Stimulated activated CD4-positive, alpha-beta T cell treated with anti-CD3 and anti-CD28 coated beads, Interleukin-12 subunit alpha, Interleukin-12 subunit beta, amount 100 ng/mL, for 24 hours (primary cell): ENCODE results near the gene IQCF6.
"Not testable (repeated sequence)": the region's sequence is repeated elsewhere in the genome, so short reads cannot be mapped to it uniquely, and the experiment has no call there.

Source experiments
- DNase-seq, 2 experiments: peaks; one replicate each; pipeline ENCODE4 v3.0.0-alpha.2; 2020; ENCODE audit warnings: low read depth in 2 of 2

Gene IQCF6

DNA sequence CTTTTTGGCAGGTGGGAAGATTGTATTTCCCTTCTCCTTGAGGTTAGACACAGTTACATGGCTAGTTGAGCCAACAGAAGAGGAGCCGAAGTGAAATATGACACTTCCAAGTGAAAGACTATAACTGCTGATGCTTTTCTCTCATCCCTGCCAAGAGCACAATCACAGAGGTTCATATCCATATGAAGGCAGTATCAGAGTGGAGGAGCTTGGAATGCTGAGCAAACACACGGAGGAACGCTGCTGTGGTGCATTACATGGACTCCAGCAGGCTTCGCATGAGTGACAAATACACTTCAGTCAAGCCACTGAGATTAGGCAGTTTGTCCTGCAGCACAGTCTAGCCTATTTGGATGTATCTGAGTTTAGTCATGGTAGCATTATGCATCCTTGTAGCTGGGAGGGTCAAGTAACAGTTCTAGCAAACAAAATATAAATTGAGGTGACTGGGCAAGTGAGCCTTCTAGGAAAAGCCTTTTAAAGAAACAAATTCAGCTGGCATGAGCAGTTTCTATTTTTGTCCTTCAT is 5.4 kb downstream of the IQCF6 start:
- DNase-seq, result no peak

DNA sequence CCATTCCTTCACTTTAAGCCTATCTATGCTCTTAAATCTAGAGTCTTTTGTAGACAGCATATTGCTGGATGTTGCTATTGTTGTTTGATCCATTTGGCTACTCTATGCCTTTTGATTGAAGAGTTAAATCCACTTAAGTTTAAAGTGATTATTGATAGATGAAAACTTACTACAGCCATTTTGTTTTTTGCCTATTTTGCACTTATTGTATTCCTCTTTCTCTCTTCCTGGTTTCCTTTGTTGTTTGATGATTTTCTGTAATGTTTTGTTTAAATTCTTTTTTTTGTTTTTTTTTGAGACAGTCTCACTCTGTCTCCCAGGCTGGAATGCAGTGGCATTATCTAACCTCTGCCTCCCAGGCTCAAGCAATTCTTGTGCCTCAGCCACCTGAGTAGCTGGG is 19.8 kb downstream of the IQCF6 start:
- no peak for DNase-seq

DNA sequence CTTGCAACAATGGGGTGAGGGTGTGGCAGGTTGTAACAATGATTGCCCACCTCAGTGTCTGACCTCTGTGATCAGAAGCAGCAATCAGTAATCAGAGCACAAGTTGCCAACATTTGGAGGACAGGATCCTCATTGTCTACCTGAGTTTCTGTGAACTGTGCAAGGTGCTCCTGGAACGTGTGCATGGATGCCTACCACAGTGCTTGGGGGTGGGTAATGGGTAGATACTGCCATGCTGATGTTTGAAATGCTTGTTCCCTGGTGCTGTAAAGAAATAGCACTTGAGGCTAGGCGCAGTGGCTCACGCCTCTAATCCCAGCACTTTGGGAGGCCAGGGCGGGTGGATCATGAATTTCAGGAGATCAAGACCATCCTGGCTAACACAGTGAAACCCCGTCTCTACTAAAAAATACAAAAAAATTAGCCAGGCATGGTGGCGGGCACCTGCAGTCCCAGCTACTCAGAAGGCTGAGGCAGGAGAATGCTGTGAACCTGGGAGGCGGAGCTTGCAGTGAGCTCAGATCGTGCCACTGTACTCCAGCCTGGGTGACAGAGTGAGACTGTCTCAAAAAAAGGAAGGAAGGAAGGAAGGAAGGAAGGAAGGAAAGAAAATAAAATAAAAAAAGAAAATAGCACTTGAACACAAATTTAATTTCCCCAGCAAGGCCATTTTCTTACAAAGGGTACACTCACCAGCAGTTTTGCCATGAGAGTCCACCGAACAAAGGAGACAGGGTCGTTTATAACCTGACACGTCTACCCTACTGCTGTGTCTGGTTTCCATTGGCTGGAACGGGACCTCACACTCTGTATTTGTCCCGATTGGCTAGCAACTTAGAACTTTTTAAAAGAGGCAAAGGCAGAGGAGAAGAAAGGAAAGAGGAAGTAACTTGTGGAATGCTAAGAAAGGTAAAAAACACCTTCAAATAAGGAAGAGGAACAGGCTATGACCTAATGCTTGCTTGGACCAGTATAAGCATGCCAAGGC is 25.0 kb downstream of the IQCF6 start:
- not testable (repeated sequence) for DNase-seq

DNA sequence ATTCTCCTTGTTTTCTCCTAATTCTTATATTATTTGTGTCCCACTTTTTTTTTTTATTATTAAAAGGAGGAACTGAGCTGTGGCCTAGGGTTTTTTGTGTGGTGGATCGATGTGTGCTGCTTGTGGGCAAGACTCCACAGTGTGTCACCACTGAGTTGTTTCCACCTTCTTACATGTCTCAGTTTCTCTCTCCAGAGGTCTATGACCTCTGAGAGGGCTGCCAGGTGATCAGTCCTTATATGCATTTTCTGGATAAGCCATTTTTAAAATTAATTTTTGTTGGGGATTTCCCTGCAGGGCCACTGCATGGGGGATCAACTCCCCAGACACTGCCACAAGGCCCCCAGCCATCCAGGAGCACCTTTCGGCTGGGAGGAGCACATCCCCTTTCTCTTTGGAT is 27.8 kb downstream of the IQCF6 start:
- DNase-seq, result no peak

DNA sequence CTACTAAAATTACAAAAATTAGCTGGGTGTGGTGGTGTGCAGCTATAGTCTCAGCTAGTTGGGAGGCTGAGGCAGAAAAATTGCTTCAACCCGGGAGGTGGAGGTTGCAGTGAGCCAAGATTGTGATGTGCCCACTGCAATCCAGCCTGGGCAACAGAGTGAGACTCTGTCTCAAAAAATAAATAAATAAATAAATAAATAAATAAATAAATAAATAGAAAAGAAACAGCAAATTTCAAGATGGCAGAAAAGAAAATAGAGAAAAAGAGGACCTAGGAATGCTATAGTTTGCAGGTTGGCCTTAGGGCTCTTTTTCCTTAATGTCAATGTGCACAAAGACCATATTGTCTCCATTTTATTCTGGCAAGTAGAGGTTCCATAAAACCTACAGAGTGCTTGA is 28.2 kb downstream of the IQCF6 start:
- DNase-seq, result no peak

DNA sequence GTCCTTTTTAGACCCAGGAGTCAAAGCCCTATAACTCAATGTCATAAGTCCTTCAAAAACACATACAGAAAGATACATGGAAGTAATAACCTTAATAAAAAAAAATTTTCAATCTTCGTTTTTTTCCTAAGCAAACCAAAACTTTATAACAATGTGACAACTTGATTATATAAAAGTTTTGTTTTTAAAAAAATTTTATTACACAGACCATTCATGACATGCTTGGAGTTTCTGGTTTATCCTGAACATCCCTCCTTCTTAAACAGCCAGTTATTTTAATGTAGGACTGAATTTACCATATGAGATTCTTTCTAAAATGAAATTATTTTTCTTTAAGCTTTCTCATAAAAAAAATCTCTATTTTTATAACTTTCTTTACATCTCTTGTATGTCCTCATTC is 30.7 kb downstream of the IQCF6 start:
- no peak for DNase-seq

DNA sequence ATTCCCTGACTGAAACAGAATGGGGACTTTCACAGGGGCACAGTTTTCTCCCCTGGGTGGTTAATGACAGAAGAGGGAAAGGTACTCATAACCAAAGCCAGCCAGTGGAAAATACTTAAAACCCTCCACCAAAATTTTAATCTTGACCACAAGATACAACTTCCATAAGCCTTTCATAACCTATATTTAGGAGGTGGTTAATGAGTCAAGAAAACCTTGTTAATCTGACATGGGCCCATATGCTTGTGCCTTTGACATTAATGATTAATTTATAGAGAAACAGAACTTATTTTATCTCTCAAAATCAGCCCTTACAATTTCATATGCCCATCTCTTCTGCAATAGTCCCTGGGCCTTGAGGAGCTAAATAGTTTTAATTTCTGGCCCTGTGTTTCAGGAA is 31.2 kb downstream of the IQCF6 start:
- DNase-seq, result no peak

DNA sequence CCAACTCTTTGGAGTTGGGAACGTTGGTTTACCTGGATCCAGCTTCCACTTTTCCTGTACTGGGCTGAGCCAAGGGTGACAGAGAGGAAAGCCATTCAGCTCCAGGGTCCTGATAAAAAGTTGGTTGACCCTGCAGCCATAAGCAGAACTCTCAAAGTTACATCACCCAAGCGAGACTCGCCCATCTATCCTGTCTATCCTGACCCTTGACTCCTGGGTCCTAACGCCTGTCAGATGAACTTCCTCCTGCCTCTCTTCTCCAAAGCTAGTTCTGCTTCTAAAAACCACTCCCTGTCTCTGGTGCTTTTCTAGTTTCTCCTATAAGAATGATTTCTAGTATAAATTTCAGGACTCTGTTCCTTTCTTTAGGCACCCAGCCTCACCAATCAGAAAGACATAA is 36.1 kb downstream of the IQCF6 start:
- DNase-seq, result not testable (repeated sequence)

DNA sequence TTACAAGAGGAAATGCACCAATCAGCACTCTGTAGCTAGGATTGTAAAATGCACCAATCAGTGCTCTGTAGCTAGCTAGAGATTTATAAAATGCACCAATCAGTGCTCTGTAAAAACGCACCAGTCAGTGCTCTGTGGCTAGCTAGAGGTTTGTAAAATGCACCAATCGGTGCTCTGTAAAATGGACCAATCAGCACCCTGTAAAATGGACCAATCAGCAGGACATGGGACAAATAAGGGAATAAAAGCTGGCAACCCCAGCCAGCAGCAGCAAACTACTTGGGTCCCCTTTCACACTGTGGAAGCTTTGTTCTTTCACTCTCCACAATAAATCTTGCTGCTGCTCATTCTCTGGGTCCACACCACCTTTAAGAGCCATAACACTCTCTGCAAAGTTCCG is 36.7 kb downstream of the IQCF6 start:
- DNase-seq, result not testable (repeated sequence)

DNA sequence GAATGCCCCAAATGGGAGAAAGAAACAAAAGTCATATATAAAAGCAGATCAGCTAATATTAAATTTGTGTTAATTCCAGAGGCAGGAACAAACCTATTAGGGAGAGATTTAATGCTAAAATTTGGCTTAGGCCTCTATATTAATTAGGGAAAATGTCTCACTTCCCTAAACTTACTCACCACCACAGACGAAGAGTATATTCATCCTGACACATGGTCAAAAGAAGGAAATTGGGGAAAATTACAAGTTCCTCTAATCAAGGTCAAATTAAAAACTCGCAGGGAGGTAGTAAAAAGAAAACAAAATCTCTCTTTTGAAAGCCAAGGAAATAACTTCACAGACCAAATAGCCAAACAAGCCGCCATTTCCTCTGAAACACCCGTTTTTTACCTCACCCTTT is 39.9 kb downstream of the IQCF6 start:
- DNase-seq, result no peak

DNA sequence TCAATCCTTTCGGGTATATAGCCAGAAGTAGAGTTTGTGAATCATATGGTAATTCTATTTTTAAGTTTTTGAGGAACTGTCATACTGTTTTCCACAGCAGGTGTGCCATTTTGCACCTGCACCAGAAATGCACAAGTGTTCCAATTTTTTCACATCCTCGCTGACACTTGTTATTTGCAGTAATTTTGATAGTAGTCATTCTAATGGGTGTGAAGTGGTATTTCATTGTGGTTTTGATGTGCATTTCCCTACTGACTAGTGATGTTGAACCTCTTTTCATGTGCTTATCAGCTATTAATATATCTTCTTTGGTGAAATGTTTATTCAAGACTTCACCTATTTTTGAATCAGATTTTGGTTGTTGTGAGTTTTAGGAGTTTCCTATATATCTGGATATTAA is 43.1 kb downstream of the IQCF6 start:
- no peak for DNase-seq

DNA sequence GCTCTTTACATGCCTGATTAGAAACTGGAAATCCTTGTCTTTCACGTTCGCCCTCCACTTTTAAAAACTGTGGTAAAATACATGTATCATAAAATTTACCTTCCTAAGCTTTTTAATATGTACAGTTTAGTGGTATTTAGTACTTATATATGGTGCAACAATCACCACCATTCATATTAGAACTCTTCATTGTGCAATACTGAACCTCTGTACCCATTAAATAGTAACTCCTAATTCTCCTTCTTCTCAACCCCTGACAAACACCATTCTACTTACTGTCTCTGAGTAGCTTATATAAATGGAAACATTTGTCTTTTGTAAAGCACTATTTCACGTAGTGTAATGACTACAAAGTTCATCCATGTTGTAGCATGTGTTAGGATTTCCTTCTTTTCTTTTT is 44.0 kb downstream of the IQCF6 start:
- no peak for DNase-seq

DNA sequence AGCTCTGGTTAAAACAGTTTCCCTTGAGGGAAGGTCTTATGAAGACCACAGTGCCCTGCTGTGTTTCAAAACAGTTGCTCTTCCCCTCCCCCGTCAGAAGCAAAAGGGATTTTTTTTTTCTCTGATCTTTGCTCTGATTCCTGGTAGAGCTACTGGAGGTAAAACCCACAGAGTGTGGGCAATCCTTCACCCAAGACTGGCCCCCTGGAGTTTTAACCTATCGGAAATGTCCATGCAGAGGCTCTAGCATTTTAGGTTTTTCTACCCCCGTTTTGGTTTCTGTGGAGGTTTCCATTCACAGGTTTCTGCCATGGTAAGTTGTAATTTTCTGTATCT is 44.5 kb downstream of the IQCF6 start:
- no peak for DNase-seq

DNA sequence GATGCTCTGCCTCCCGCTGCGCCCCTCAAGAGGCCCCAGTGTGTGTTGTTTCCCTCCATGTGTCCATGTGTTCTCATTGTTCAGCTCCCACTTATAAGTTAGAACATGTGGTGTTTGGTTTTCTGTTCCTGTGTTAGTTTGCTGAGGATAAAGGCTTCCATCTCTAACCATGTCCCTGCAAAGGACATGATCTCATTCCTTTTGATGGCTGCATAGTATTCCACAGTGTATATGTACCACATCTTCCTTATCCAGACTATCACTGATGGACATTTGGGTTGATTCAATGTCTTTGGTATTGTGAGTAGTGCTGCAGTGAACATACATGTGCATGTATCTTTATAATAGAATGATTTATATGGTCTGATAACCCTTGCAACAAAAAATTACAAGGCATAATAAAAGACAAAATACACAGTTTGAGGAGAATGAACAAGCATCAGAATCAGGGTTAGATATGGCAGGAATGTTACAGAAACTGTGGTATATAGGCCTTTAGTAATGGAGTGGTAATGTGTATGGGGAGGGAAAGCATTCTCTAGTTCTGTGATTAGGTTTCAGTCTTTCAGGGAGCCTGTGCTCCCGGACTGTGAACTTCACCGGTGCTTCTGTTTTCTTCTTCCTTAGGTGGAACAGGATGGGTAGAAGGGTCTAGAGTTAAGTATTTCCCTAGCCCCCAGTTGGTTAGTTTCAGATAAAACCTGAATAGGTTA is 45.0 kb downstream of the IQCF6 start:
- DNase-seq, result no peak

DNA sequence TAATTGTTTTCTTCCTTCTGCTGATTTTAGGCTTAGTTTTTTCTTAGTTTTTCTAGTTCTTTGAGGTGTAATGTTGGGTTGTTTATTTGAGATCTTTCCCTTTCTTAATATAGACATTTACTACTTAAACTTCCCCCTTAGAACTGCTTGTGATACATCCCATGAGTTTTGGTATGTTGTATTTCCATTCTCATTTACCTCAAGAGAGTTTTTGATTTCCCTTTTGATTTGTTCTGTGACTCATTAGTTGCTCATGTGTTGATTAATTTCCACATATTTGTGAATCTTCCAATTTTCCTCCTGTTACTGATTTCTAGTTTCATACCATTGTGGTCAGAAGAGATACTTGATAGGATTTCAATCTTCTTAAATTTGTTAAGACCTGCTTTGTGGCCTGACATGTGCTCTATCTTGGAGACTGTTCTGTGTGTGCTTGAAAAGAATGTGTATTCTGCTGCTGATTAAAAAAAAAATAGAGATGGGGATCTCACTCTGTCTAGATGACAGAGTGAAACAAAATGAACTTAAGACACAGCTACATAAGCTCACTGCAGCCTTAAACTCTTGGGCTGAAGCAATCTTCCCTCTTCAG is 49.9 kb downstream of the IQCF6 start:
- DNase-seq, result no peak
